ENCODE measurements around the gene PLEKHN1.

GRCh38 chr1:920010-920409 is 46.3 kb upstream of the PLEKHN1 start:
- TF ChIP-seq CTCF (tag by site-specific recombination; IDR thresholded peaks at IDR 0.05) (no peak), KLF17 (tag by site-specific recombination; IDR thresholded peaks at IDR 0.05) (0 out of 2 replicates have a peak, but pooled peaks have one; percentile 8), ZNF132 (tag by site-specific recombination; IDR thresholded peaks at IDR 0.05; ENCODE audit: borderline replicate concordance) (no peak), OSR2 (tag by site-specific recombination; IDR thresholded peaks at IDR 0.05) (no peak), ZNF214 (tag by site-specific recombination; IDR thresholded peaks at IDR 0.05; ENCODE audit: borderline replicate concordance) (no peak), ZNF350 (tag by site-specific recombination; IDR thresholded peaks at IDR 0.05) (no peak), ZSCAN5A (tag by site-specific recombination; IDR thresholded peaks at IDR 0.05) (no peak), KLF9 (tag by site-specific recombination; IDR thresholded peaks at IDR 0.05; ENCODE audit: low read depth) (no peak), ZNF514 (tag by site-specific recombination; IDR thresholded peaks at IDR 0.05) (no peak), ZNF2 (tag by site-specific recombination; IDR thresholded peaks at IDR 0.05) (no peak), ZNF324 (tag by site-specific recombination; IDR thresholded peaks at IDR 0.05) (no peak), ZNF560 (tag by site-specific recombination; IDR thresholded peaks at IDR 0.05; ENCODE audit: borderline replicate concordance) (no peak), ELK4 (IDR thresholded peaks at IDR 0.05; ENCODE audit: borderline replicate concordance, low read depth, low read length) (no peak)

Data from HEK293 (cell line).